Tibial nerve (tissue), 3 donors: ENCODE results near the gene PRMT3.

Source experiments
- CTCF ChIP-seq, 5 experiments: fragments of 200-600 bp in 3 of 5; fragments of 450-650 bp in 2 of 5; sonication (generic) in 3 of 5; IDR thresholded peaks; one replicate each; pipeline ENCODE4 v1.5.1; 2016 to 2019; ENCODE audit warnings: antibody characterized with exemption in 5 of 5, mild to moderate bottlenecking in 3 of 5, moderate library complexity in 2 of 5
- POLR2A ChIP-seq, 2 donors: fragments of 450-650 bp; IDR thresholded peaks; one replicate each; pipeline ENCODE4 v1.6.1; 2017; ENCODE audit warnings: antibody characterized with exemption in 2 of 2, mild to moderate bottlenecking in 2 of 2, moderate library complexity in 2 of 2

GRCh38 chr11:20511982-20512381 is 124.5 kb downstream of the PRMT3 start:
- TF ChIP-seq POLR2A (IDR thresholded peaks at IDR 0.05) (no peak), CTCF (IDR thresholded peaks at IDR 0.05) (no peak)
